ENCODE results near the gene FHIP1B.

GRCh38 chr11:6232899-6233298 lies 1.5 kb downstream of the FHIP1B start:
- TF ChIP-seq CTCF (IDR thresholded peaks at IDR 0.05 in 2 of 3, conservative IDR thresholded peaks at IDR 0.05 in 1 of 3; ENCODE audit: borderline replicate concordance in 1 of 3, insufficient read depth in 1 of 3, low read depth in 2 of 3, low read length in 2 of 3), result no peak
- TF ChIP-seq MAX (IDR thresholded peaks at IDR 0.05), result no peak
- TF ChIP-seq EZH2 (IDR thresholded peaks at IDR 0.05), result no peak
- TF ChIP-seq JUND (IDR thresholded peaks at IDR 0.05), result no peak
- TF ChIP-seq RAD21 (IDR thresholded peaks at IDR 0.05; ENCODE audit: low read depth), result no peak
- no peak for TF ChIP-seq SP1 (IDR thresholded peaks at IDR 0.05; ENCODE audit: low read depth)
- no peak for TF ChIP-seq POLR2AphosphoS5 (IDR thresholded peaks at IDR 0.05; ENCODE audit: low read depth, low read length)
- no peak for TF ChIP-seq ATF3 (IDR thresholded peaks at IDR 0.05)
- TF ChIP-seq ZBTB33 (IDR thresholded peaks at IDR 0.05; ENCODE audit: extremely low read depth, insufficient replicate concordance, low read length), result no peak
- no peak for TF ChIP-seq EZH2phosphoT487 (IDR thresholded peaks at IDR 0.05; ENCODE audit: borderline replicate concordance)
- TF ChIP-seq REST (IDR thresholded peaks at IDR 0.05; ENCODE audit: low read depth), result no peak
- TF ChIP-seq ZNF274 (IDR thresholded peaks at IDR 0.05; ENCODE audit: low read depth, low read length), result no peak
- no peak for TF ChIP-seq CEBPB (IDR thresholded peaks at IDR 0.05; ENCODE audit: low read depth)

Measured in HCT116 (cell line).